Neural progenitor cell (in vitro differentiated cells): ENCODE measurements around the gene UBE2U. TPM values are rescaled to one million over a fixed set of nuclear protein-coding genes. Genes with fewer than 3 reads are reported as not detected.
"Not testable (repeated sequence)": the region's sequence is repeated elsewhere in the genome, so short reads cannot be mapped to it uniquely, and the experiment has no call there.

Experiments used
- DNase-seq: peaks from one replicate; pipeline ENCODE4 v3.0.0-alpha.2; 2016; ENCODE audit warnings: low spot score
- H2AFZ ChIP-seq: fragments of 200-600 bp; sonication (generic); replicated peaks from 2 replicates; pipeline ENCODE4 v1.6.1; 2016; ENCODE audit warnings: antibody characterized with exemption
- H3F3A ChIP-seq: fragments of 200-600 bp; sonication (generic); 2 replicates; pipeline ENCODE4 v1.6.1; 2016; ENCODE audit warnings: antibody characterized with exemption, low read depth
- H3K27ac ChIP-seq: fragments of 200-600 bp; sonication (generic); 2 replicates; pipeline ENCODE4 v1.5.1; 2016; ENCODE audit warnings: mild to moderate bottlenecking
- H3K27me3 ChIP-seq: fragments of 200-600 bp; sonication (generic); 2 replicates; pipeline ENCODE4 v1.6.1; 2016; ENCODE audit warnings: mild to moderate bottlenecking, moderate library complexity
- H3K36me3 ChIP-seq: fragments of 200-600 bp; sonication (generic); 2 replicates; pipeline ENCODE4 v1.5.1; 2016
- H3K4me1 ChIP-seq: fragments of 200-600 bp; sonication (generic); 2 replicates; pipeline ENCODE4 v1.6.1; 2016; ENCODE audit warnings: mixed run types
- H3K4me2 ChIP-seq: fragments of 200-600 bp; sonication (generic); 2 replicates; pipeline ENCODE4 v1.6.1; 2016
- H3K4me3 ChIP-seq: fragments of 200-600 bp; sonication (generic); 2 replicates; pipeline ENCODE4 v1.5.1; 2016
- H3K79me2 ChIP-seq: fragments of 200-600 bp; sonication (generic); 2 replicates; pipeline ENCODE4 v1.6.1; 2016; ENCODE audit warnings: low read depth
- H3K9ac ChIP-seq: fragments of 200-600 bp; sonication (generic); 2 replicates; pipeline ENCODE4 v1.6.1; 2016
- H3K9me3 ChIP-seq: fragments of 200-600 bp; sonication (generic); 2 replicates; pipeline ENCODE4 v1.5.1; 2016; ENCODE audit warnings: low read depth
- H4K20me1 ChIP-seq: fragments of 200-600 bp; sonication (generic); 2 replicates; pipeline ENCODE4 v1.6.1; 2016; ENCODE audit warnings: low read depth
- H3K27ac Mint-ChIP-seq: 3 replicates; pipeline ENCODE4 v1.8.0; 2021; ENCODE audit warnings: mixed read lengths
- H3K27me3 Mint-ChIP-seq: 2 replicates; pipeline ENCODE4 v1.8.0; 2022; ENCODE audit warnings: low read depth, mild to moderate bottlenecking, inconsistent platforms, moderate library complexity, mixed read lengths; ENCODE audit not compliant: insufficient read depth
- H3K36me3 Mint-ChIP-seq: 3 replicates; pipeline ENCODE4 v1.8.0; 2021; ENCODE audit warnings: mixed read lengths
- H3K4me1 Mint-ChIP-seq: 3 replicates; pipeline ENCODE4 v1.8.0; 2021; ENCODE audit warnings: mixed read lengths
- H3K4me3 Mint-ChIP-seq: 3 replicates; pipeline ENCODE4 v1.8.0; 2021; ENCODE audit warnings: mild to moderate bottlenecking, moderate library complexity, mixed read lengths
- H3K9me3 Mint-ChIP-seq: 3 replicates; pipeline ENCODE4 v1.8.0; 2020; ENCODE audit warnings: mixed read lengths
- CTCF ChIP-seq: fragments of 200-600 bp; sonication (generic); IDR thresholded peaks from 2 replicates; pipeline ENCODE4 v1.5.1; 2017; ENCODE audit warnings: antibody characterized with exemption, mild to moderate bottlenecking
- EZH2 ChIP-seq: fragments of 200-600 bp; sonication (generic); IDR thresholded peaks from 2 replicates; pipeline ENCODE4 v1.6.1; 2017; ENCODE audit warnings: antibody characterized with exemption, mild to moderate bottlenecking, moderate library complexity
- EZH2phosphoT487 ChIP-seq: fragments of 200-600 bp; sonication (generic); IDR thresholded peaks from 2 replicates; pipeline ENCODE4 v1.6.1; 2017; ENCODE audit warnings: antibody characterized with exemption
- total RNA-seq: library from RNA; depleted of rRNA; stranded (reverse); fragments of >200 nt; gene quantifications from 2 replicates; pipeline ENCODE4 v1.2.3, GENCODE V29; 2015; ENCODE audit warnings: low replicate concordance

The UBE2U gene
- total RNA-seq, 1 donor from 2014 or later = not detected

GRCh38 chr1:64223329-64224151 is 20.1 kb downstream of the UBE2U start:
- Histone ChIP-seq H3K4me3 (no peak overlapping the region), H3F3A (no peaks in the 10 kb centered on the region), H3K79me2 (no peaks in the 10 kb centered on the region), H2AFZ (no peak overlapping the region), H3K36me3 (no peaks in the 10 kb centered on the region), H3K27ac (no peak overlapping the region), H3K9ac (no peak overlapping the region), H4K20me1 (no peaks in the 10 kb centered on the region), H3K4me2 (no peak overlapping the region), H3K9me3 (no peaks in the 10 kb centered on the region), H3K27me3 (no peaks in the 10 kb centered on the region), H3K4me1 (no peaks in the 10 kb centered on the region)
- H3K36me3 Mint-ChIP-seq = no peaks in the 10 kb centered on the region
- DNase-seq = no peak
- no peaks in the 10 kb centered on the region for H3K9me3 Mint-ChIP-seq
- peaks cover 2% of the 10 kb centered on the region for H3K27me3 Mint-ChIP-seq
- no peak overlapping the region for H3K4me3 Mint-ChIP-seq
- no peaks in the 10 kb centered on the region for H3K4me1 Mint-ChIP-seq
- TF ChIP-seq CTCF = no peak
- TF ChIP-seq EZH2 = no peak
- TF ChIP-seq EZH2phosphoT487 = no peak
- no peak overlapping the region for H3K27ac Mint-ChIP-seq

- not testable (repeated sequence) for H3F3A ChIP-seq, DNase-seq, H3K4me1 ChIP-seq, H3K4me3 Mint-ChIP-seq, H3K36me3 Mint-ChIP-seq, H3K4me3 ChIP-seq, H4K20me1 ChIP-seq, H3K4me1 Mint-ChIP-seq, H2AFZ ChIP-seq, H3K9ac ChIP-seq, H3K27ac ChIP-seq, H3K9me3 Mint-ChIP-seq, H3K36me3 ChIP-seq, H3K27me3 Mint-ChIP-seq, H3K9me3 ChIP-seq, H3K79me2 ChIP-seq, H3K27me3 ChIP-seq, H3K4me2 ChIP-seq, H3K27ac Mint-ChIP-seq
Observed at GRCh38 chr1:64224236-64224635, 20.8 kb downstream of the UBE2U start.

GRCh38 chr1:64228167-64228957 is 24.9 kb downstream of the UBE2U start:
- H3K27me3 ChIP-seq = no peaks in the 10 kb centered on the region
- TF ChIP-seq EZH2 (no peak), EZH2phosphoT487 (no peak), CTCF (no peak)
- H3K9ac ChIP-seq = no peak overlapping the region
- H3K36me3 ChIP-seq = no peaks in the 10 kb centered on the region
- no peaks in the 10 kb centered on the region for H3F3A ChIP-seq
- Mint-ChIP-seq H3K36me3 (no peaks in the 10 kb centered on the region), H3K27ac (no peak overlapping the region), H3K4me1 (peaks cover 3% of the 10 kb centered on the region), H3K27me3 (peaks cover 5% of the 10 kb centered on the region), H3K4me3 (no peak overlapping the region), H3K9me3 (no peaks in the 10 kb centered on the region)
- DNase-seq = no peak
- no peak overlapping the region for H3K4me2 ChIP-seq
- H4K20me1 ChIP-seq = no peaks in the 10 kb centered on the region
- H3K27ac ChIP-seq = no peak overlapping the region
- no peaks in the 10 kb centered on the region for H3K4me1 ChIP-seq
- H3K9me3 ChIP-seq = no peaks in the 10 kb centered on the region
- no peak overlapping the region for H2AFZ ChIP-seq
- no peaks in the 10 kb centered on the region for H3K79me2 ChIP-seq
- H3K4me3 ChIP-seq = no peak overlapping the region

GRCh38 chr1:64229307-64229706 is 25.9 kb downstream of the UBE2U start:
- H3F3A ChIP-seq = no peaks in the 10 kb centered on the region
- peaks cover 3% of the 10 kb centered on the region for H3K27me3 Mint-ChIP-seq
- no peaks in the 10 kb centered on the region for H3K36me3 ChIP-seq
- no peaks in the 10 kb centered on the region for H3K9me3 Mint-ChIP-seq
- no peak overlapping the region for H2AFZ ChIP-seq
- no peaks in the 10 kb centered on the region for H3K27me3 ChIP-seq
- no peak overlapping the region for H3K4me3 Mint-ChIP-seq
- H3K4me3 ChIP-seq = no peak overlapping the region
- peaks cover 3% of the 10 kb centered on the region for H3K4me1 Mint-ChIP-seq
- H3K36me3 Mint-ChIP-seq = no peaks in the 10 kb centered on the region
- H4K20me1 ChIP-seq = no peaks in the 10 kb centered on the region
- no peaks in the 10 kb centered on the region for H3K9me3 ChIP-seq
- no peak overlapping the region for H3K27ac Mint-ChIP-seq
- H3K4me2 ChIP-seq = no peak overlapping the region
- no peak for TF ChIP-seq CTCF
- no peak for TF ChIP-seq EZH2phosphoT487
- no peak for TF ChIP-seq EZH2
- H3K4me1 ChIP-seq = no peaks in the 10 kb centered on the region
- H3K79me2 ChIP-seq = no peaks in the 10 kb centered on the region
- H3K9ac ChIP-seq = no peak overlapping the region
- no peak overlapping the region for H3K27ac ChIP-seq
- no peak for DNase-seq
